ENCODE results near the gene EMC1. TPM values are rescaled to one million over a fixed set of nuclear protein-coding genes. Genes with fewer than 3 reads are reported as not detected.

EMC1 gene
- total and polyA plus RNA-seq, 2 donors (not counting 1 experiment from before 2014, with no cell fraction given), result 25.8 to 45.5 TPM

GRCh38 chr1:19187852-19188251 lies 63.5 kb downstream of the EMC1 start:
- peaks cover 16 to 76% of the 10 kb centered on the region in 2 experiments for H3K36me3 ChIP-seq (replicated peaks in 1 of 2; ENCODE audit: control extremely low read depth in 1 of 2, control insufficient read depth in 1 of 2, extremely low read depth in 1 of 2, insufficient read depth in 2 of 2, low read length in 1 of 2)
- H3K27ac Mint-ChIP-seq, result no peak overlapping the region

GRCh38 chr1:19186001-19186400 lies 65.3 kb downstream of the EMC1 start:
- H3K27ac ChIP-seq (ENCODE audit: low read length in 2 of 2), result no peak overlapping the region
- ChIA-PET POLR2A (no interaction called here), CTCF (interaction anchor here (1.5 kb wide), 1 partner anchor 55 kb away, joined by 3 read pairs; no protein-coding TSS in a partner anchor)
- H3K4me3 Mint-ChIP-seq, result no peak overlapping the region
- no peaks in the 10 kb centered on the region for H3K4me1 Mint-ChIP-seq
- H3K27me3 ChIP-seq (replicated peaks in 1 of 4; ENCODE audit: control extremely low read depth in 1 of 4, control insufficient read depth in 3 of 4, insufficient read depth in 4 of 4, low read length in 3 of 4), result no peaks in the 10 kb centered on the region
- no peaks in the 10 kb centered on the region for H3K9me3 ChIP-seq (ENCODE audit: control extremely low read depth in 1 of 3, control insufficient read depth in 2 of 3, insufficient read depth in 1 of 3, low read length in 2 of 3)
- TF ChIP-seq EZH2 (IDR thresholded peaks at IDR 0.05; ENCODE audit: borderline replicate concordance, insufficient read depth, low read depth, low read length, poor library complexity, severe bottlenecking), result no peak
- TF ChIP-seq, protein P1, sequence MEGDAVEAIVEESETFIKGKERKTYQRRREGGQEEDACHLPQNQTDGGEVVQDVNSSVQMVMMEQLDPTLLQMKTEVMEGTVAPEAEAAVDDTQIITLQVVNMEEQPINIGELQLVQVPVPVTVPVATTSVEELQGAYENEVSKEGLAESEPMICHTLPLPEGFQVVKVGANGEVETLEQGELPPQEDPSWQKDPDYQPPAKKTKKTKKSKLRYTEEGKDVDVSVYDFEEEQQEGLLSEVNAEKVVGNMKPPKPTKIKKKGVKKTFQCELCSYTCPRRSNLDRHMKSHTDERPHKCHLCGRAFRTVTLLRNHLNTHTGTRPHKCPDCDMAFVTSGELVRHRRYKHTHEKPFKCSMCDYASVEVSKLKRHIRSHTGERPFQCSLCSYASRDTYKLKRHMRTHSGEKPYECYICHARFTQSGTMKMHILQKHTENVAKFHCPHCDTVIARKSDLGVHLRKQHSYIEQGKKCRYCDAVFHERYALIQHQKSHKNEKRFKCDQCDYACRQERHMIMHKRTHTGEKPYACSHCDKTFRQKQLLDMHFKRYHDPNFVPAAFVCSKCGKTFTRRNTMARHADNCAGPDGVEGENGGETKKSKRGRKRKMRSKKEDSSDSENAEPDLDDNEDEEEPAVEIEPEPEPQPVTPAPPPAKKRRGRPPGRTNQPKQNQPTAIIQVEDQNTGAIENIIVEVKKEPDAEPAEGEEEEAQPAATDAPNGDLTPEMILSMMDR (IDR thresholded peaks at IDR 0.05), result no peak
- ATAC-seq (ENCODE audit: low read depth) (no peak), DNase-seq (no peak)
- no peak overlapping the region for H2AFZ ChIP-seq (ENCODE audit: insufficient read depth, low read depth, low read length, poor library complexity, severe bottlenecking)
- no peaks in the 10 kb centered on the region for H4K20me1 ChIP-seq (ENCODE audit: control insufficient read depth, insufficient read depth, low read length, poor library complexity, severe bottlenecking)
- WGBS (ENCODE audit: insufficient coverage), result no CpG with 5 or more reads among the region's 2 CpGs
- no peaks in the 10 kb centered on the region for H3K9me3 Mint-ChIP-seq (ENCODE audit: insufficient read depth)
- no peak overlapping the region for H3K9ac ChIP-seq (ENCODE audit: low read length)
- peaks cover 10 to 76% of the 10 kb centered on the region in 2 experiments for H3K36me3 ChIP-seq (replicated peaks in 1 of 2; ENCODE audit: control extremely low read depth in 1 of 2, control insufficient read depth in 1 of 2, extremely low read depth in 1 of 2, insufficient read depth in 2 of 2, low read length in 1 of 2)
- H3K4me3 ChIP-seq (ENCODE audit: control extremely low read depth in 1 of 5, extremely low read depth in 1 of 5, insufficient read depth in 1 of 5, low read depth in 2 of 5, low read length in 4 of 5), result no peak overlapping the region
- H3K4me2 ChIP-seq (replicated peaks; ENCODE audit: low read depth, low read length, poor library complexity, severe bottlenecking), result no peak overlapping the region
- no peak overlapping the region for H3K27ac Mint-ChIP-seq
- peaks cover 5% of the 10 kb centered on the region for H3K79me2 ChIP-seq (ENCODE audit: control insufficient read depth, insufficient read depth, low read length)
- H3K27me3 Mint-ChIP-seq, result no peaks in the 10 kb centered on the region
- intact Hi-C loops (cut with micrococcal nuclease), result no loop called here
- no peaks in the 10 kb centered on the region for H3K4me1 ChIP-seq (ENCODE audit: control insufficient read depth in 2 of 2, insufficient read depth in 2 of 2, low read length in 2 of 2)

More at GRCh38 chr1:19187852-19188251, 63.5 kb downstream of the EMC1 start:
- TF ChIP-seq EZH2 (IDR thresholded peaks at IDR 0.05; ENCODE audit: borderline replicate concordance, insufficient read depth, low read depth, low read length, poor library complexity, severe bottlenecking), result no peak
- Histone ChIP-seq H3K4me1 (ENCODE audit: control insufficient read depth in 2 of 2, insufficient read depth in 2 of 2, low read length in 2 of 2) (no peaks in the 10 kb centered on the region), H3K27ac (ENCODE audit: low read length in 2 of 2) (no peak overlapping the region), H4K20me1 (ENCODE audit: control insufficient read depth, insufficient read depth, low read length, poor library complexity, severe bottlenecking) (no peaks in the 10 kb centered on the region), H3K4me3 (ENCODE audit: control extremely low read depth in 1 of 5, extremely low read depth in 1 of 5, insufficient read depth in 1 of 5, low read depth in 2 of 5, low read length in 4 of 5) (no peak overlapping the region), H3K4me2 (replicated peaks; ENCODE audit: low read depth, low read length, poor library complexity, severe bottlenecking) (no peak overlapping the region), H3K9me3 (ENCODE audit: control extremely low read depth in 1 of 3, control insufficient read depth in 2 of 3, insufficient read depth in 1 of 3, low read length in 2 of 3) (no peaks in the 10 kb centered on the region), H3K27me3 (replicated peaks in 1 of 4; ENCODE audit: control extremely low read depth in 1 of 4, control insufficient read depth in 3 of 4, insufficient read depth in 4 of 4, low read length in 3 of 4) (no peaks in the 10 kb centered on the region), H3K9ac (ENCODE audit: low read length) (no peak overlapping the region), H2AFZ (ENCODE audit: insufficient read depth, low read depth, low read length, poor library complexity, severe bottlenecking) (no peak overlapping the region), H3K79me2 (ENCODE audit: control insufficient read depth, insufficient read depth, low read length) (peaks cover 5% of the 10 kb centered on the region)
- no peak for DNase-seq
- no peak overlapping the region for H3K4me3 Mint-ChIP-seq
- CTCF ChIA-PET, result no interaction called here
- ATAC-seq (ENCODE audit: low read depth), result no peak
- H3K9me3 Mint-ChIP-seq (ENCODE audit: insufficient read depth), result no peaks in the 10 kb centered on the region
- no peaks in the 10 kb centered on the region for H3K4me1 Mint-ChIP-seq
- intact Hi-C loops (cut with micrococcal nuclease), result no loop called here
- H3K27me3 Mint-ChIP-seq, result no peaks in the 10 kb centered on the region
- POLR2A ChIA-PET, result no interaction called here

Measured in B cell (primary cell).